ENCODE results near the gene CDH13.

GRCh38 chr16:82715833-82716232, 89.1 kb downstream of the CDH13 start:
- TF ChIP-seq CTCF (IDR thresholded peaks at IDR 0.05) (no peak), POLR2AphosphoS5 (IDR thresholded peaks at IDR 0.05) (no peak), POLR2A (IDR thresholded peaks at IDR 0.05) (no peak)
